Activated CD4-positive, alpha-beta T cell treated with anti-CD3 and anti-CD28 coated beads, Interleukin-2, amount 50 U/mL, for 48 hours (primary cell): Measurements from ENCODE around the gene PCNX3.

Experiments
- DNase-seq, 2 experiments: peaks; one replicate each; pipeline ENCODE4 v3.0.0-alpha.2; 2020

Gene PCNX3

DNA sequence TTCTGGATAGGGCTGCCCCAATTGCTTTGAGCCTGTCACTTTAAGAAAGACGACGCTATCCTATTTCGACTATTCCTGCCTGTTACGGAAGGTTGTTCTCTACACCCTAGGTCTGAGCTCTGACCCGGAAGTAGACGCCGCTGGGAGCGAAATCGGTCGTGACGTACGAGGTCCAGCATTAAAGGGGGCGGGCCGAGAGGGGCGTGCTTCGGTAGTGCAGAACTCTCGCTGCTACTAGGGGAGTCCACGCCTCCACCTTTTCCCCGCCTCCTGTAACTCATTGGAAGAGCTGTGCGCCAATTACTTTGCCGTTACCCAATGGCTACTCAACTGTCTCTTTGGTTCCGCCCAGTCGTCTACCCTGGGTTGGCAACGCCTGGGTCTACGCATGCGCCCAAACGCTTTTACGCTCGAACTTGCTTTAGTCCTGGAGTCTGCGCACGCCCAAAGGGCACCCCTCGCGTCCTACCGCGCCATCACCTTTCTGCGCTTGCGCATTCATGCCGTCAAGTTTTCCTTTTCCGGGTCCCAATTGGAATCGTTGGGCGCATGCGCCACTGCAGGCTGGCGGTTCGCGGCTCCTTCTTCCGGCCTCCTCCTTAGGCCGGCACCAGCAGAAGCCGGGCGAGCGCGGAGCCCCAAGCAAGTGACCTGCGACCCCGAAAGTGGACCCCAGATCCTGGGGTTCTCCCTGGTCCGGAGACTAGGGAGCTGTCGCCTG, at the start of gene PCNX3:
Gene PCNX3, plus strand, starts transcription at position 548 of the 721 bp plus-strand sequence. CDS start 536 bp downstream, outside the sequence.
- peak; percentile 100 for DNase-seq

DNA sequence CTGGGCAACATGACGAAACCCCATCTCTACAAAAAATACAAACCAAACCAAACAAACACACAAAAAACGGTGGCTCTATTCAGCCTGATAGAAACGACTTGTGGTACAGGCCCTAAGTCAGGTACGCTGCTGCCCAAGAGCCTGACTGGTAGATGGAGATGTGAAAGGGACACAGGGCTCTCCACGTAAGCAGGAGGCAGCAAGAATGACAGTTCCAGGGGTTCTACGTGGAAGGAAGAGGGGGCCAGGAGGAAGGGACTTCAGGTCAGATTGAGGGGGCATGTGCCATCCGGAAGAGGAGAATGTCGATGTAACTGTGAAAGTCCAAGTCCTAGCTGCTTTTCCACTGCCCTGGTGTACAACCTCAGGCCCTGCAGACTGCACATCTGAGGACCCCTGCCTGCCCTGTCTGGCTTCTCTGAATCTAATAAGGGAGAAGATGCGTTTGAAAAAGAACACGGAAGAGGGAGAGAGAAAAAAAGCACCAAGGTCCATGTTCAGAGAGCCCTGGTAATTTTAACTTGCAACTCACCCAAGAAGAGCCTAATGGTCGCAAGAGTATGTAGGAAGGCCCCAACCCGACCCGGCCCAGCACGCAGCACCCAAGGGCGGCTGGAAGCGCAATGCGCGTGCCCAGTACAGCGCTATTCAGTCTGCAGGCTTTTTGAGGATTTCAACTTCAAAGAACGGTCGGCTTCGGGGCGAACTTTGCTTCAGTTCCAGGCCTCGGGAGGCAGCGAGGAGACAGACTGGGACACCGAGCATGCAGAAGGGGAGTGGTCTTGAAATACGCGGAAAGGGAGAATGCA, 46.2 kb upstream of the PCNX3 start:
- DNase-seq, result no peak

- peak; percentile 99 for DNase-seq
Measured at GRCh38 chr11:65569973-65570918, 45.3 kb upstream of the PCNX3 start, which contains the start of gene ZNRD2. TSS of gene ZNRD2 (plus strand) at chr11:65570477. CDS start at chr11:65570492, 15 bp downstream.

DNA sequence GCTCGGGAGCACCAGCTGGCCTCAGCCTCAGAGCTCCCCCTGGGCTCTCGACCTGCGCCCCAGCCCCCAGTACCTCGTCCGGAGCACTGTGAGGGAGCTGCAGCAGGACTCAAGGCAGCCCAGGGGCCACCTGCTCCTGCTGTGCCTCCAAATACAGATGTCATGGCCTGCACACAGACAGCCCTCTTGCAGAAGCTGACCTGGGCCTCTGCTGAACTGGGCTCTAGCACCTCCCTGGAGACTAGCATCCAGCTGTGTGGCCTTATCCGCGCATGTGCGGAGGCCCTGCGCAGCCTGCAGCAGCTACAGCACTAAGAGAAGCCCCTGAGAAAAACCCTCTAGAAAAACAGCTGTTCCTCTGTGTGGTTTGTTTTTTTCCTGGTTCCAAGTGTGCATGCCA, 44.2 kb upstream of the PCNX3 start:
- no peak for DNase-seq

- DNase-seq, result peak in 1 of 2 experiments; percentile 42
Measured at GRCh38 chr11:65571940-65572339, 43.6 kb upstream of the PCNX3 start.

DNA sequence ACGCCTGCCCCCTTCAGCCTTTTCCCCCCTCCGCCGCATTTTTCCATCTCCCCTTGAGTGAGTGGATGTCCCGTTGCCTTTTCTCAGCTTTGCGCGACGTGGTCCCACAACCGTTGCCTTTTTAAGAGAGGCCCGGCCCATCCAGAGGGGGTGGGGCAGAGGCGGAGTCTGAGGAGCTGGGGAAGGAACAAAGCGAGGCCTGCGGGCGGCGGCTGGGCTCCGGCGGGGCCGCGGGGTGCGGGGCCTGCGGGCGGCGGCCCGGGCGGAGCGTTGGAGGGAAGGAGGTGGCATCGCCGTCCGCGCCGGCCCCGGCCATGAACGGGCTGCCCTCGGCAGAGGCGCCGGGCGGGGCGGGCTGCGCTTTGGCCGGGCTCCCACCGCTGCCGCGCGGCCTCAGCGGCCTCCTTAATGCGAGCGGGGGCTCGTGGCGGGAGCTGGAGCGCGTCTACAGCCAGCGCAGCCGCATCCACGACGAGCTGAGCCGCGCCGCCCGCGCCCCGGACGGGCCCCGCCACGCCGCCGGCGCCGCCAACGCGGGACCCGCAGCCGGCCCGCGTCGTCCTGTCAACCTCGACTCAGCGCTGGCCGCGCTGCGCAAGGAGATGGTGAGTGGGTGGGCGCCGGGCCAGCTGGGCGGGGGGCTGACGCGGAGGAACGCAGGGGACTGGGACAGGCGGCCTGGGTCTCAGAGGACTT, 43.1 kb upstream of the PCNX3 start, which contains the start of gene FAM89B:
Gene FAM89B, plus strand, starts transcription at position 183 of the 696 bp plus-strand sequence. Its CDS starts 132 bp downstream, at position 315.
- peak; percentile 93 to 95 for DNase-seq

DNA sequence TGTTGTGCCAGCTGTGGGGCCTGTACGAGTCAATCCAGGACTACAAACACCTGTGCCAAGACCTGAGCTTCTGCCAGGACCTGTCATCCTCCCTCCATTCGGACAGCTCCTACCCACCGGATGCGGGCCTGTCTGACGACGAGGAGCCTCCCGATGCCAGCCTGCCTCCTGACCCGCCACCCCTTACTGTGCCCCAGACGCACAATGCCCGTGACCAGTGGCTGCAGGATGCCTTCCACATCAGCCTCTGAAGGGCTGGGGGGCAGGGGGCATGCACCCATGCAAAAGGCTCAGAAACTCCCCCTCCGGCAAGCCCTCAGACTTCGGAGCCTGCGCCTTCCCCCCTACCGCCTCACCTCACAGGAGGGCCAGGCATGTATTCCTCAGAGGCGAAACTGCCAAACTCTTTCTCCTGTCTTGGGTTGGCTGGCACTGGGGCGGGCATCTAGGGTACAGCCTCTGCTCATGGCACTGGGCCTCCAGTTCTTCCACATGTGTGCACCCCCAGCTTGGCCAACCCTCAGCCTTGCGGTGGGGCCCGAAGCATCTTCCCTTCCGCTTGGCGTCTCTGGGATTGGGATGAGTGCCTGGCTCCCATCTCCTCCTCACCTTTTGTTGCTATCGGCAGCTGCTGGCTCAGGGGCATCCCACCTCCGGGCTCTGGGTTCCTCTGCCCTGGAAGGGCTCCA, 42.0 kb upstream of the PCNX3 start:
- DNase-seq, result no peak

DNA sequence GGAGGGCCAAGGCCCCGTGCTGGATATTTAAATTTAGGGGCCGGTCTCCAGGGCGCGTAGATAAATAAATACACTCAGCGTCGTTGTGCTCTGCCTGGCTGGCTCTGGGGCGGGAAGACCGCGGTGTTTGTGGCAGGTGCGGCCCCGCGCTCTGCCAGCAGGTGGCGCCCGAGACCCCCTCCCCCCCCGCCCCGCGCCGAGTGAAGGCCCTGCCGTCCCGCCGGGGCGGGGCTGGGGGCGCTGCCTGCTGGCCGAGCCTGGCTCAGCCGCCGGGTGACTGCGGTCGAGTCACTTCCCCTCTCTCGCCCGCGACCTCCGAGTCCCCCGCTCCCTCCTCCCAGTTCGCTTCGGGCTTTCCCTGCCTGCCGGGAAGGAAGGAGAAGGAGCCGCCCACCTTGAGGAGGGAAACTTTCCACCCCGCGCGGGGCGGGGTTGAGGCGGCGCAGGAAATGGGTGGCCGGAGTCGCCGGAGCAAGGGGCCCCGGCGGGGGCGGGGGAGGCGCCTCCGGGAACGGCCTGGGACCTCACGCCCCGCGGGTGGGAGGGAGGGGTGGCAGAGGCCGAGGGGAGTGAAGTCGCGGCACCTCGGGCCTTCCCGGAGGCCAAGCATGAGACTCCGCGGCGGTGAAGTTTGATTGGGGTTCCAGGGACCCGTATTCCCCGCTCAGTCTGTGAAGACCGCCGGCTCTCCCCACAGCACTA, 41.3 kb upstream of the PCNX3 start:
- DNase-seq, result peak; percentile 94 to 96

- no peak for DNase-seq
Measured at GRCh38 chr11:65574811-65575567, 40.6 kb upstream of the PCNX3 start.

DNA sequence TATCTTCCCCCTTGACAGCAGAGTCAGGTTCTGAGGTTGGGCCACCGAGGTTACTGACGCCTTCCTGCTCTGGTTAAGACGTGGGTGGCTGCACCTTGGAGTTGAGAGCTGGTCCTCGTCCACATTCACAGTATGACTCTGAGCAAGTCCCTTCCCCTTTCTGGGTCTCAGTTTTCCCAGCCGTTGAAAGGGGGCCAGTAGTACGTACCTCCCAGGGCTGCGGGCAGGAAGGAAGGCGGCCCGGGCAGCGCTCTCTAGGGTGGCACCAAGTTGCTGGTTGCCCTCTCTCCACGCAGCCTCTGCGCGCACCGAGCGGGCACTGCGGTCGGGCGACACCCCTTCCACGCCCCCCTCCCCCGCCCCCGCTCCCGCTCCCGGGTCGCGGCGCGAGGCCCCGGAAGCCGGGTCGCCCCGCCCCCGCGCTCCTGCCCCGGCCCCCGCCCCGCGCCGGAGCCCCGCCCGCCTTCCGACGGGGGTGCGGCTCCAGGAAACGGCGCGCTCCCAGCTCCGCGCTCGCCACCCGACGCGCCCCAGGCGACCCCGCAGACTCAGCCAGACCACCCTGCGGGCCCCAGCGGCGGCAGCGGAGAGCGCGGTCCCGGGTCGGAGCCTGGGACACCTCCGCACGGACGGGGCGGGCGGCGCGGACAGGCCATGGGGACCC, 39.9 kb upstream of the PCNX3 start, which contains the start of gene EHBP1L1:
Gene EHBP1L1, plus strand, starts transcription at position 486 of the 664 bp plus-strand sequence. CDS start 250 bp downstream, outside the sequence.
- DNase-seq, result peak; percentile 80 to 83

GRCh38 chr11:65576232-65576866, 39.2 kb upstream of the PCNX3 start:
- DNase-seq, result peak in 1 of 2 experiments; percentile 53

DNA sequence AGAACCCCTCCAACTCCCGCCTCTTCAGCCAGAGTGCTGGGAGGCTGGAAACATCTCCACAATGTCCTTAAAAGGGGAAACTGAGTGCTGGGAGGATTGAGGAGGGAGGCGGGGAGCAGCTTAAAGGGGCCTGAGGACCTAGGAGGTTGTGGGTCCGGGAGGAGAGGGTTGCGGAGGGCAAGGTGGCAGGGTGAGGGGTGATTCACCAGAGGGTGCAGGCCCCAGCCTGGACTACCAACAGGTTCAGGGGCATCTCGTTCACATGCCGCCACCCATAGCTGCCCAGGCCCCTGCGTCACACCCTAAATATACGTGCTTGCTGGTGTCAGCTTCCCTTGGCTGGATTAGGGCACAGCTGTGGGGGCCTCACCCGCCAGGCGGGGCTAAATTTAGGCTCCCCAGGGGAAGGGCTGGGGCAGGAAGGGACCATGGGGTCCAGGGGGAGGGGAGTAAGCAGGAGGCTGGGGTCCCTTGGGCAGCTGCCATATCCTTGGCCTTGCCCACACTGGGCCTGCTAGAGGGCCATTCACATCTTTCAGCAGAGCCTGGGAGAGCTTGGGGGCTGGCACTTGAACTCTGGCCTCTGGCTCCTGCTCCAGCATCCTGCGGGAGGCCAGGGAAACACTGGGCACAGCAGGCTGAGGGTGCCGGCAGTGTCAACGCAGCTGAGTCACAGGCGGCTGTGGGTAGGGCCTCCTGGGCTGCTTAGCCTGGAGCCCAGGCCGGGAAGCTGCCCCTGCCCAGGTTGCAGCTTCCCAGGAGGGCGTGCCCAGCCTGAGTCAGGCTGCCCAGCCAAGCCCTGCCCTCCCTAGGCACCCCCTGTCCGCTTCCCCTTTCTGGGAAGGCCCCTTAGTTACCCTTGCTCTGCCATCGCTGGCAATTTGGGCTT, 38.5 kb upstream of the PCNX3 start:
- peak; percentile 58 to 69 for DNase-seq

GRCh38 chr11:65577756-65578109, 37.8 kb upstream of the PCNX3 start:
- DNase-seq, result no peak

GRCh38 chr11:65578134-65578533, 37.4 kb upstream of the PCNX3 start:
- DNase-seq, result no peak

DNA sequence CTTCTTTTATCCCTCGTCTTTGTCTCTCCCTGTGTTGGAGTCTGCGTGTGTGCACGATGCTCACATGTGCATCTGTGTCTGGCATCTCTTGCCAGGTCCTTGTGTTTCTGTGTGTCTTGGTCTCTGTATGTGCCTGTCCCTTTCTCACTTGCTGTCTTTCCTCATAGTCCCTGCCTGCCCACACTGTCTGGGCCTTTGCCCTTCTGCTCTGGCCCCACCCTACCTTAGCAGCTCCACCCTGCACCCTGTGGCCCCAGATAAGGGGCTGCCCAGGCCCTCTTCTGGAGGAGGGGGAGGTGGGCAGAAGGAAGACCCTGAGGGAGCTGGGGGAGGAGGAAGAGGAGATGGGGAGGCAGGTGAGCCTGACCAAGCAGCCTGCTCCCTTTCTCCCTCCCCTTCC, 36.9 kb upstream of the PCNX3 start:
- DNase-seq, result no peak

- no peak for DNase-seq
Measured at GRCh38 chr11:65579291-65579690, 36.3 kb upstream of the PCNX3 start.

DNA sequence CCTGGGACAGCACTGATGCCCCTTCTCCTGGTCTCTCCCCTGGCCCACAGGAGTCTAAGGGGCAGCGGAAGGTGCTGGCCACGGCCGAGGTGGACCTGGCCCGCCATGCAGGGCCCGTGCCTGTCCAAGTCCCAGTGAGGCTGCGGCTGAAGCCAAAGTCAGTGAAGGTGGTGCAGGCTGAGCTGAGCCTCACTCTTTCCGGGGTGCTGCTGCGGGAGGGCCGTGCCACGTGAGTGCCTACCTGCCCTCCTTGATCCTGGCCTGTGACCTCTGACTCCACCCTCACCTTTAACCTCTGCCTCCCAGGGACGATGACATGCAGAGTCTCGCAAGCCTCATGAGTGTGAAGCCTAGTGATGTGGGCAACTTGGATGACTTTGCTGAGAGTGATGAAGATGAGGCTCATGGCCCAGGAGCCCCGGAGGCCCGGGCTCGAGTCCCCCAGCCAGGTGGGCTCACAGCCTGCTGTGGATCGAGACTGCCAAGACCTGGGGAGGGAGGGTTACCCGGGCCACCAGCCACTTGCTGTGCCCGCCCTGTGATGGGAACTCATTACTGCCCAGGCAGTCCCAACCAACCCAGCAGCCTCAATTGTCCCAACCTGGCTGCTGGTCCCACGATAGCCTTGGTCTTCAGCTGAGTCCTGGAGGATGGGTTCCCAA, 35.4 kb upstream of the PCNX3 start:
- no peak for DNase-seq
